Measurements from ENCODE around the gene MRPL49. TPM values are rescaled to one million over a fixed set of nuclear protein-coding genes. Genes with fewer than 3 reads are reported as not detected.

MRPL49 gene
- total and polyA plus RNA-seq, 2 of the 13 experiments (the other 11 are each of a cell fraction or from before 2014, with no cell fraction given), result 39.2 to 53.3 TPM

GRCh38 chr11:65112546-65113360 lies 9.4 kb upstream of the MRPL49 start (continued):
- no peak for TF ChIP-seq MNT (IDR thresholded peaks at IDR 0.05)
- peak; percentile 70 for TF ChIP-seq HNRNPK (IDR thresholded peaks at IDR 0.05; ENCODE audit: low read depth, low read length, poor library complexity, severe bottlenecking)
- no peak for TF ChIP-seq SCMH1 (CRISPR knock-in tag; IDR thresholded peaks at IDR 0.05; ENCODE audit: borderline replicate concordance)
- no peak for TF ChIP-seq ZBTB21 (CRISPR knock-in tag; IDR thresholded peaks at IDR 0.05)
- TF ChIP-seq MTF2 (CRISPR knock-in tag; IDR thresholded peaks at IDR 0.05; ENCODE audit: borderline replicate concordance), result no peak
- TF ChIP-seq RFXAP (CRISPR knock-in tag; IDR thresholded peaks at IDR 0.05; ENCODE audit: borderline replicate concordance), result peak; percentile 60; the same call in 1 of the 2 replicates
- TF ChIP-seq SMC3 (IDR thresholded peaks at IDR 0.05; ENCODE audit: low read length), result no peak
- TF ChIP-seq ZBTB7B (CRISPR knock-in tag; IDR thresholded peaks at IDR 0.05), result peak; percentile 32; the same call in 1 of the 2 replicates
- no peak for TF ChIP-seq TIGD3 (CRISPR knock-in tag; IDR thresholded peaks at IDR 0.05; ENCODE audit: borderline replicate concordance)
- no peak for TF ChIP-seq ZNF710 (CRISPR knock-in tag; IDR thresholded peaks at IDR 0.05; ENCODE audit: borderline replicate concordance)
- TF ChIP-seq ZNF614 (CRISPR knock-in tag; IDR thresholded peaks at IDR 0.05; ENCODE audit: borderline replicate concordance), result peak; percentile 46; the same call in 1 of the 2 replicates
- no peak for TF ChIP-seq MED13 (CRISPR knock-in tag; IDR thresholded peaks at IDR 0.05)
- TF ChIP-seq ZNF770 (CRISPR knock-in tag; IDR thresholded peaks at IDR 0.05), result no peak
- no peak for TF ChIP-seq ZNF460 (CRISPR knock-in tag; IDR thresholded peaks at IDR 0.05; ENCODE audit: borderline replicate concordance)
- TF ChIP-seq MAF1 (CRISPR knock-in tag; IDR thresholded peaks at IDR 0.05; ENCODE audit: borderline replicate concordance), result peak; percentile 37; the same call in 1 of the 2 replicates
- no peak for TF ChIP-seq CREB1 (IDR thresholded peaks at IDR 0.05)
- TF ChIP-seq CREB1 (CRISPR knock-in tag; IDR thresholded peaks at IDR 0.05), result no peak
- TF ChIP-seq ADNP (CRISPR knock-in tag; IDR thresholded peaks at IDR 0.05), result peak; percentile 79
- no peak for TF ChIP-seq PAX8 (CRISPR knock-in tag; IDR thresholded peaks at IDR 0.05; ENCODE audit: borderline replicate concordance)
- 0 out of 2 replicates have a peak, but pooled peaks have one; percentile 42 for TF ChIP-seq RELA (CRISPR knock-in tag; IDR thresholded peaks at IDR 0.05)
- TF ChIP-seq E2F2 (CRISPR knock-in tag; IDR thresholded peaks at IDR 0.05; ENCODE audit: borderline replicate concordance), result no peak

Data from HepG2 (cell line).